ENCODE data around the gene ITCH. TPM values are rescaled to one million over a fixed set of nuclear protein-coding genes. Genes with fewer than 3 reads are reported as not detected.

ITCH gene
- total and polyA plus RNA-seq, 2 donors (not counting 3 experiments of a cell fraction or from before 2014, with no cell fraction given): 6.4 to 57.4 TPM

- Histone ChIP-seq H4K20me1 (replicated peaks; ENCODE audit: control insufficient read depth, extremely low read depth, insufficient read depth, low read length) (no peaks in the 10 kb centered on the region), H3K9me3 (replicated peaks; ENCODE audit: control insufficient read depth, insufficient read depth, low read length) (no peaks in the 10 kb centered on the region), H2AFZ (ENCODE audit: low read depth, low read length) (no peak overlapping the region), H3K9me1 (replicated peaks; ENCODE audit: control insufficient read depth, extremely low read depth, insufficient read depth, low read length) (no peaks in the 10 kb centered on the region), H3K4me3 (replicated peaks in 1 of 3; ENCODE audit: insufficient read depth in 1 of 3, low read depth in 1 of 3, low read length in 3 of 3) (no peak overlapping the region), H3K4me2 (ENCODE audit: insufficient read depth, low read length) (peak overlapping the region; percentile 29), H3K27ac (ENCODE audit: insufficient read depth, low read depth, low read length) (peak overlapping the region; percentile 78), H3K4me1 (ENCODE audit: control insufficient read depth, extremely low read depth, insufficient read depth, low read length) (peaks cover 21% of the 10 kb centered on the region), H3K36me3 (ENCODE audit: control insufficient read depth in 2 of 2, extremely low read depth in 1 of 2, insufficient read depth in 2 of 2, low read length in 2 of 2) (peaks cover 7 to 22% of the 10 kb centered on the region in 2 experiments), H3K27me3 (ENCODE audit: control insufficient read depth in 2 of 2, insufficient read depth in 2 of 2, low read length in 2 of 2) (no peaks in the 10 kb centered on the region), H3K79me2 (ENCODE audit: control insufficient read depth, insufficient read depth, low read length) (peaks cover 46% of the 10 kb centered on the region), H3K9ac (replicated peaks; ENCODE audit: extremely low read depth, insufficient read depth, low read length) (peak overlapping the region; percentile 6)
- ChIA-PET CTCF (interaction anchor here (1.2 to 5.8 kb wide), 5 partner anchors 9 to 334 kb away, joined by 3 to 107 read pairs (median 4); partner anchors contain the start of gene DYNLRB1), POLR2A (interaction anchor here (1.2 kb wide), 1 partner anchor 9 kb away, joined by 7 read pairs; the partner anchor contains the start of gene DYNLRB1)
- TF ChIP-seq MAX (IDR thresholded peaks at IDR 0.05; ENCODE audit: insufficient read depth, insufficient read length) (no peak), FOS (IDR thresholded peaks at IDR 0.05; ENCODE audit: borderline replicate concordance, insufficient read depth, low read length) (no peak), POLR2AphosphoS5 (IDR thresholded peaks at IDR 0.05; ENCODE audit: insufficient read depth, low read depth, low read length) (no peak), POLR2A (IDR thresholded peaks at IDR 0.05; ENCODE audit: low read depth, low read length) (no peak), CTCF (IDR thresholded peaks at IDR 0.05; ENCODE audit: extremely low read depth in 1 of 2, insufficient read depth in 1 of 2, low read depth in 1 of 2, low read length in 2 of 2) (no peak), EZH2 (IDR thresholded peaks at IDR 0.05; ENCODE audit: borderline replicate concordance, low read depth, low read length, severe bottlenecking) (no peak), GATA2 (IDR thresholded peaks at IDR 0.05; ENCODE audit: insufficient read depth, insufficient read length, low read depth, low read length) (no peak), JUN (IDR thresholded peaks at IDR 0.05; ENCODE audit: borderline replicate concordance, insufficient read depth, insufficient read length, low read depth) (no peak), MYC (IDR thresholded peaks at IDR 0.05; ENCODE audit: low read depth, low read length) (no peak)
- intact Hi-C loops (cut with micrococcal nuclease) (loop anchor here (5.0 kb wide), 1 partner anchor 333 kb away; no protein-coding TSS in a partner anchor), dilution Hi-C loops (cut with MboI; ENCODE audit: extremely low pct_ligation_motif_present, low sequenced_read_pairs) (no loop called here)
- BruUV-seq (replicated peaks): no TSS peak
- DNase-seq (ENCODE audit: low read depth, low spot score): no peak
- FAIRE-seq: no peak
These were observed 162.3 kb downstream of the ITCH start for GRCh38 chr20:34525342-34525708.

Measured in endothelial cell of umbilical vein (primary cell).